HepG2 (cell line): ENCODE measurements around the gene DAB1. TPM values are rescaled to one million over a fixed set of nuclear protein-coding genes. Genes with fewer than 3 reads are reported as not detected.

Source experiments
- ATAC-seq: fragments of 200-7000 bp; cut with Tn5 transposase; 3 replicates; pipeline ENCODE4 v1.9.1; 2020; ENCODE audit warnings: mild to moderate bottlenecking, moderate library complexity
- BruUV-seq: library from RNA; stranded (reverse); fragments of 400-500 nt; replicated peaks from 2 replicates; lab custom pipeline; 2021; lab: Mats Ljungman, UMichigan
- CTCF ChIA-PET: fragments of 300-600 bp; formaldehyde crosslinking; extraction: SDS; loops from one replicate; lab custom pipeline; 2021; ENCODE audit warnings: low total read pairs, inconsistent platforms, low intra/inter-chr PET ratio; lab: Yijun Ruan, JAX
- POLR2A ChIA-PET: fragments of 350-600 bp; sonication (Branson Sonifier 250); formaldehyde crosslinking; loops from one replicate; lab custom pipeline; 2020; ENCODE audit warnings: antibody characterized with exemption, inconsistent platforms; lab: Yijun Ruan, JAX
- DNase-seq: peaks from one replicate; pipeline ENCODE4 v3.0.0-alpha.2; 2015; ENCODE audit warnings: low spot score
- FAIRE-seq: peaks from 3 replicates; lab custom pipeline; 2011; peaks lifted over from hg19 to GRCh38; lab: Jason Lieb, UNC
- H2AFZ ChIP-seq: one replicate; pipeline ENCODE4 v1.6.1; 2011; ENCODE audit warnings: low read length, inconsistent platforms
- H3K27ac ChIP-seq: fragments of 300-600 bp; 3 replicates; pipeline ENCODE4 v1.8.0; 2011; ENCODE audit warnings: mixed run types, mild to moderate bottlenecking, mixed read lengths, low read length, inconsistent platforms; ENCODE audit not compliant: insufficient read depth; ENCODE audit errors: extremely low read length
- H3K27me3 ChIP-seq, 2 experiments: fragments of 200-600 bp in 1 of 2; 2 replicates in 1 of 2; 3 replicates in 1 of 2; pipeline versions ENCODE4 v1.6.0 to v1.8.0; 2011; ENCODE audit warnings: low read length in 2 of 2, mild to moderate bottlenecking in 2 of 2, moderate library complexity in 2 of 2, inconsistent platforms in 1 of 2; ENCODE audit not compliant: insufficient read depth in 2 of 2, control insufficient read depth in 1 of 2
- H3K36me3 ChIP-seq, 2 experiments: fragments of 200-600 bp in 1 of 2; replicated peaks in 1 of 2; 2 replicates in 1 of 2; 3 replicates in 1 of 2; pipeline versions ENCODE4 v1.5.1 to v1.8.0; 2011; ENCODE audit warnings: low read length in 2 of 2, inconsistent platforms in 1 of 2; ENCODE audit not compliant: insufficient read depth in 2 of 2, control insufficient read depth in 1 of 2
- H3K4me1 ChIP-seq: 2 replicates; pipeline ENCODE4 v1.5.1; 2012; ENCODE audit warnings: low read length, inconsistent platforms; ENCODE audit not compliant: insufficient read depth
- H3K4me2 ChIP-seq: 2 replicates; pipeline ENCODE4 v1.6.0; 2011; ENCODE audit warnings: low read depth, low read length, inconsistent platforms
- H3K4me3 ChIP-seq, 3 experiments: fragments of 200-600 bp in 1 of 3; sonication (generic), shearing (Covaris generic) in 1 of 3; replicated peaks in 1 of 3; 2 replicates each; pipeline ENCODE4 v1.5.1; 2011 to 2016; ENCODE audit warnings: low read length in 3 of 3, inconsistent platforms in 2 of 3, low read depth in 2 of 3, mild to moderate bottlenecking in 2 of 3, control low read depth in 1 of 3, mixed read lengths in 1 of 3; ENCODE audit not compliant: insufficient read depth in 1 of 3
- H3K79me2 ChIP-seq: one replicate; pipeline ENCODE4 v1.6.1; 2011; ENCODE audit warnings: low read length, inconsistent platforms; ENCODE audit not compliant: insufficient read depth
- H3K9ac ChIP-seq: 2 replicates; pipeline ENCODE4 v1.6.0; 2011; ENCODE audit warnings: mild to moderate bottlenecking, low read depth, low read length, inconsistent platforms; ENCODE audit not compliant: insufficient read depth
- H3K9me3 ChIP-seq: 2 replicates; pipeline ENCODE4 v1.5.1; 2012; ENCODE audit warnings: mild to moderate bottlenecking, low read length
- H4K20me1 ChIP-seq: 2 replicates; pipeline ENCODE4 v1.6.0; 2011; ENCODE audit warnings: inconsistent platforms, mild to moderate bottlenecking, low read length, moderate library complexity; ENCODE audit not compliant: insufficient read depth
- E2F2 ChIP-seq: sonication (generic); formaldehyde crosslinking; IDR thresholded peaks from 2 replicates; pipeline ENCODE4 v1.4.0; 2020; ENCODE audit warnings: missing genetic modification reagents, borderline replicate concordance
- HNF4A ChIP-seq: sonication (generic); formaldehyde crosslinking; IDR thresholded peaks from 2 replicates; pipeline ENCODE4 v1.4.0; 2020; ENCODE audit warnings: missing genetic modification reagents
- MAX ChIP-seq: IDR thresholded peaks from 2 replicates; pipeline ENCODE4 v1.6.1; 2012; ENCODE audit warnings: inconsistent platforms
- MXD4 ChIP-seq: IDR thresholded peaks from 2 replicates; pipeline ENCODE4 v1.6.1; 2016; ENCODE audit warnings: mild to moderate bottlenecking, missing biosample characterization, missing genetic modification reagents
- MYC ChIP-seq: sonication (generic); formaldehyde crosslinking; IDR thresholded peaks from 2 replicates; pipeline ENCODE4 v1.9.0; 2021; ENCODE audit warnings: missing genetic modification reagents, borderline replicate concordance
- NONO ChIP-seq, 2 experiments: fragments of 450-650 bp in 1 of 2; sonication (generic) in 1 of 2; formaldehyde crosslinking in 1 of 2; IDR thresholded peaks in 1 of 2; conservative IDR thresholded peaks in 1 of 2; 2 replicates each; pipeline versions ENCODE4 v1.6.1 to v1.8.0; 2017 to 2022; ENCODE audit warnings: mild to moderate bottlenecking in 1 of 2, missing genetic modification reagents in 1 of 2, moderate library complexity in 1 of 2
- SOX5 ChIP-seq: IDR thresholded peaks from 2 replicates; pipeline ENCODE4 v1.6.1; 2016; ENCODE audit warnings: borderline replicate concordance
- ZNF547 ChIP-seq: sonication (generic); formaldehyde crosslinking; IDR thresholded peaks from 2 replicates; pipeline ENCODE4 v1.5.1; 2020; ENCODE audit warnings: mild to moderate bottlenecking, missing genetic modification reagents
- ZNF629 ChIP-seq: sonication (generic); formaldehyde crosslinking; conservative IDR thresholded peaks from 2 replicates; pipeline ENCODE4 v1.5.0; 2020; ENCODE audit warnings: missing genetic modification reagents
- WGBS: methylation state at CpG from one replicate; pipeline ENCODE4 v1.1.6; 2017; ENCODE audit warnings: low lambda C conversion rate; 5-methylcytosine and 5-hydroxymethylcytosine counted together
- in situ Hi-C: cut with HindIII; loops from 2 replicates; pipeline ENCODE4 v1.10.0; 2017; ENCODE audit warnings: low pct_unique_long_range_greater_than_20kb; ENCODE audit not compliant: extremely low pct_ligation_motif_present
- intact Hi-C: fragments of 100-400 bp; cut with micrococcal nuclease; formaldehyde crosslinking; loops from one replicate; pipeline ENCODE4 v1.10.0; 2022; ENCODE audit not compliant: unreplicated experiment
- polyA plus RNA-seq, 8 experiments: library from polyadenylated mRNA; depleted of rRNA in 3 of 8; stranded (reverse) in 7 of 8; unstranded in 1 of 8; fragments of >200 nt; fragmentation: Illumina TruSeq in 4 of 8; extraction: Trizol in 4 of 8; gene quantifications; 2 replicates each; pipeline versions ENCODE4 v1.2.1 to v1.2.3, GENCODE V29; 2011 to 2016; ENCODE audit warnings: low read depth in 4 of 8, missing spikeins in 1 of 8, mixed read lengths in 1 of 8; ENCODE audit not compliant: insufficient read depth in 1 of 8
- total RNA-seq, 5 experiments: library from RNA; depleted of rRNA; stranded (reverse); fragments of >200 nt; fragmentation: Illumina TruSeq; extraction: Trizol; gene quantifications; 2 replicates each; pipeline ENCODE4 v1.2.3, GENCODE V29; 2016; ENCODE audit warnings: low read depth in 1 of 5
- TF ChIP-seq, protein P1 (sequence below): sonication (generic); formaldehyde crosslinking; conservative IDR thresholded peaks from 2 replicates; pipeline ENCODE4 v1.8.1; 2023; ENCODE audit warnings: missing genetic modification reagents

Gene DAB1
- total and polyA plus RNA-seq, 2 of the 13 experiments (the other 11 are each of a cell fraction or from before 2014, with no cell fraction given) = 0.04 to 0.13 TPM

DNA sequence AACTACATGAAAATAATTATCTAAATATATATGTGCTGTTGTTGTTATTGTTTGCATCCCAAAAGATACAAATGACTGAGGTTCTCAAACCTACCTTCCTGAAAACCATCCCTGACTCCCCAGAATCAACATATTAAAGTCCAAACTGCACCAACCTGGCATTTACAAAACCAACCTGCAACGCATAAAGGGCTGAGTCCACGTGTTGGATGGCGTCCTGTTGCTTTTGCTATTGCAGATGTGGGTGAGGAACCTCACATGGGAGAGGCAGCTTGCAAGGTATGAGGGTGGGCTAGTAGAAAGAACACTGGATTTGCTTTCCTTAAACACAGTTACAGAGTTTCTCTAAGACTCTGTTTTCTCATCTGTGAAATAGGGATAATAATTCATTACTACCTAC, 456.5 kb downstream of the DAB1 start:
- TF ChIP-seq NONO (IDR thresholded peaks at IDR 0.05) (no peak), NONO (CRISPR knock-in tag; conservative IDR thresholded peaks at IDR 0.05) (0 out of 2 replicates have a peak, but pooled peaks have one; percentile 5), MAX (0 out of 2 replicates have a peak, but pooled peaks have one; percentile 7), ZNF629 (CRISPR knock-in tag) (peak; percentile 85), E2F2 (CRISPR knock-in tag) (no peak), MXD4 (CRISPR knock-in tag) (no peak), ZNF547 (CRISPR knock-in tag) (0 out of 2 replicates have a peak, but pooled peaks have one; percentile 6), MYC (CRISPR knock-in tag) (peak; percentile 39; the same call in 1 of the 2 replicates), HNF4A (CRISPR knock-in tag) (0 out of 2 replicates have a peak, but pooled peaks have one; percentile 12), SOX5 (CRISPR knock-in tag) (no peak)
- TF ChIP-seq, protein P1, sequence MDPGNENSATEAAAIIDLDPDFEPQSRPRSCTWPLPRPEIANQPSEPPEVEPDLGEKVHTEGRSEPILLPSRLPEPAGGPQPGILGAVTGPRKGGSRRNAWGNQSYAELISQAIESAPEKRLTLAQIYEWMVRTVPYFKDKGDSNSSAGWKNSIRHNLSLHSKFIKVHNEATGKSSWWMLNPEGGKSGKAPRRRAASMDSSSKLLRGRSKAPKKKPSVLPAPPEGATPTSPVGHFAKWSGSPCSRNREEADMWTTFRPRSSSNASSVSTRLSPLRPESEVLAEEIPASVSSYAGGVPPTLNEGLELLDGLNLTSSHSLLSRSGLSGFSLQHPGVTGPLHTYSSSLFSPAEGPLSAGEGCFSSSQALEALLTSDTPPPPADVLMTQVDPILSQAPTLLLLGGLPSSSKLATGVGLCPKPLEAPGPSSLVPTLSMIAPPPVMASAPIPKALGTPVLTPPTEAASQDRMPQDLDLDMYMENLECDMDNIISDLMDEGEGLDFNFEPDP (CRISPR knock-in tag) = no peak
- 32% methylated on average over 3 of the region's 3 CpGs for WGBS
- no peak for DNase-seq
- H4K20me1 ChIP-seq = no peaks in the 10 kb centered on the region
- no peak overlapping the region for H2AFZ ChIP-seq
- in situ Hi-C loops = loop anchor here (5.0 kb wide), 1 partner anchor 135 kb away; no protein-coding TSS in a partner anchor
- H3K79me2 ChIP-seq = no peaks in the 10 kb centered on the region
- H3K9ac ChIP-seq = no peak overlapping the region
- BruUV-seq = no TSS peak
- no peaks in the 10 kb centered on the region for H3K9me3 ChIP-seq
- no peak for ATAC-seq
- H3K36me3 ChIP-seq = no peaks in the 10 kb centered on the region
- ChIA-PET CTCF (interaction anchor here (3.2 kb wide), 1 partner anchor 136 kb away, joined by 51 read pairs; no protein-coding TSS in a partner anchor), POLR2A (interaction anchor here (1.4 to 3.5 kb wide), 3 partner anchors 57 to 135 kb away, joined by 5 to 28 read pairs (median 11); partner anchors contain the start of gene C8A)
- H3K4me3 ChIP-seq = no peak overlapping the region
- intact Hi-C loops = loop anchor here (10.0 kb wide), 1 partner anchor 97 kb away; no protein-coding TSS in a partner anchor
- peak overlapping the region; percentile 56 for H3K4me2 ChIP-seq
- H3K27me3 ChIP-seq = no peaks in the 10 kb centered on the region
- no peak for FAIRE-seq
- peaks cover 76% of the 10 kb centered on the region for H3K4me1 ChIP-seq
- peak overlapping the region; percentile 65 for H3K27ac ChIP-seq
